CD4-positive, alpha-beta T cell treated with Interleukin-6 at 100 ng/mL for 8 hours (primary cell): ENCODE measurements around the gene ITGB5.

ENCODE experiments used
- DNase-seq: peaks from one replicate; pipeline ENCODE4 v3.0.0-alpha.2; 2020; ENCODE audit warnings: mixed read lengths, low spot score

ITGB5 gene

GRCh38 chr3:124887177-124887931 lies at the start of gene ITGB5:
TSS of gene ITGB5 (minus strand) at chr3:124887365. CDS start at chr3:124887000, 365 bp downstream.
- no peak for DNase-seq

GRCh38 chr3:124935794-124936542 lies 48.8 kb upstream of the ITGB5 start:
- DNase-seq, result no peak

- DNase-seq, result no peak
Measured at GRCh38 chr3:124935264-124935663, 48.1 kb upstream of the ITGB5 start.

GRCh38 chr3:124934577-124934976 lies 47.4 kb upstream of the ITGB5 start, which contains the start of gene MUC13:
TSS of gene MUC13 (minus strand) at chr3:124934751. CDS start at chr3:124934712, 39 bp downstream.
- no peak for DNase-seq

GRCh38 chr3:124928333-124929202 lies 41.4 kb upstream of the ITGB5 start:
- DNase-seq, result peak; percentile 45

GRCh38 chr3:124927574-124928045 lies 40.4 kb upstream of the ITGB5 start:
- no peak for DNase-seq

- DNase-seq, result no peak
Measured at GRCh38 chr3:124926426-124927101, 39.4 kb upstream of the ITGB5 start.

GRCh38 chr3:124924741-124925140 lies 37.6 kb upstream of the ITGB5 start:
- no peak for DNase-seq

GRCh38 chr3:124923833-124924232 lies 36.7 kb upstream of the ITGB5 start:
- no peak for DNase-seq

GRCh38 chr3:124920718-124921117 lies 33.6 kb upstream of the ITGB5 start:
- no peak for DNase-seq

GRCh38 chr3:124919756-124920155 lies 32.6 kb upstream of the ITGB5 start:
- no peak for DNase-seq

- no peak for DNase-seq
Measured at GRCh38 chr3:124918524-124918923, 31.4 kb upstream of the ITGB5 start.

GRCh38 chr3:124916837-124917409 lies 29.8 kb upstream of the ITGB5 start:
- no peak for DNase-seq

- no peak for DNase-seq
Measured at GRCh38 chr3:124915254-124915653, 28.1 kb upstream of the ITGB5 start.

GRCh38 chr3:124907957-124908356 lies 20.8 kb upstream of the ITGB5 start:
- no peak for DNase-seq

GRCh38 chr3:124904835-124905492 lies 17.8 kb upstream of the ITGB5 start:
- no peak for DNase-seq

GRCh38 chr3:124903896-124904834 lies 17.0 kb upstream of the ITGB5 start:
- no peak for DNase-seq

GRCh38 chr3:124896824-124897526 lies 9.8 kb upstream of the ITGB5 start:
- DNase-seq, result no peak

GRCh38 chr3:124895756-124896155 lies 8.6 kb upstream of the ITGB5 start:
- DNase-seq, result no peak
